Ascending aorta (tissue), 2 donors: ENCODE results near the gene GIT2. TPM values are rescaled to one million over a fixed set of nuclear protein-coding genes. Genes with fewer than 3 reads are reported as not detected.
A peak's percentile ranks its signal among the peaks of the same experiment; 100 is the strongest.

Source experiments
- DNase-seq, 2 donors: peaks; one replicate each; pipeline ENCODE4 v3.0.0-alpha.2; 2019; ENCODE audit warnings: low spot score in 2 of 2
- H3K27ac ChIP-seq, 2 donors: fragments of 200-600 bp; sonication (generic); one replicate each; pipeline ENCODE4 v1.5.1; 2016 to 2017; ENCODE audit warnings: mild to moderate bottlenecking in 1 of 2
- H3K27me3 ChIP-seq: fragments of 200-600 bp; sonication (generic); one replicate; pipeline ENCODE4 v1.5.1; 2017
- H3K36me3 ChIP-seq, 2 donors: fragments of 200-600 bp; sonication (generic); one replicate each; pipeline ENCODE4 v1.5.1; 2016
- H3K4me1 ChIP-seq, 2 donors: fragments of 200-600 bp; sonication (generic); one replicate each; pipeline ENCODE4 v1.5.1; 2016 to 2017; ENCODE audit warnings: mild to moderate bottlenecking in 1 of 2
- H3K4me3 ChIP-seq, 2 donors: fragments of 200-600 bp; sonication (generic); one replicate each; pipeline ENCODE4 v1.5.1; 2016 to 2017; ENCODE audit warnings: mild to moderate bottlenecking in 1 of 2
- H3K9me3 ChIP-seq, 2 donors: fragments of 200-600 bp; sonication (generic); one replicate each; pipeline ENCODE4 v1.5.1; 2016
- CTCF ChIP-seq, 3 experiments: fragments of 200-600 bp in 2 of 3; fragments of 450-650 bp in 1 of 3; sonication (generic) in 2 of 3; IDR thresholded peaks; one replicate each; pipeline ENCODE4 v1.5.1; 2016 to 2019; ENCODE audit warnings: antibody characterized with exemption in 3 of 3, mild to moderate bottlenecking in 1 of 3, moderate library complexity in 1 of 3
- intact Hi-C: fragments of 100-400 bp; cut with DNase I; formaldehyde crosslinking; loops from one replicate; pipeline ENCODE4 v1.15.1; 2023
- total RNA-seq: library from RNA; depleted of rRNA; stranded (reverse); fragments of >200 nt; gene quantifications from one replicate; pipeline ENCODE4 v1.1.0, GENCODE V29; 2016

The GIT2 gene
- total RNA-seq, 1 donor from 2014 or later, result 44.9 TPM

DNA sequence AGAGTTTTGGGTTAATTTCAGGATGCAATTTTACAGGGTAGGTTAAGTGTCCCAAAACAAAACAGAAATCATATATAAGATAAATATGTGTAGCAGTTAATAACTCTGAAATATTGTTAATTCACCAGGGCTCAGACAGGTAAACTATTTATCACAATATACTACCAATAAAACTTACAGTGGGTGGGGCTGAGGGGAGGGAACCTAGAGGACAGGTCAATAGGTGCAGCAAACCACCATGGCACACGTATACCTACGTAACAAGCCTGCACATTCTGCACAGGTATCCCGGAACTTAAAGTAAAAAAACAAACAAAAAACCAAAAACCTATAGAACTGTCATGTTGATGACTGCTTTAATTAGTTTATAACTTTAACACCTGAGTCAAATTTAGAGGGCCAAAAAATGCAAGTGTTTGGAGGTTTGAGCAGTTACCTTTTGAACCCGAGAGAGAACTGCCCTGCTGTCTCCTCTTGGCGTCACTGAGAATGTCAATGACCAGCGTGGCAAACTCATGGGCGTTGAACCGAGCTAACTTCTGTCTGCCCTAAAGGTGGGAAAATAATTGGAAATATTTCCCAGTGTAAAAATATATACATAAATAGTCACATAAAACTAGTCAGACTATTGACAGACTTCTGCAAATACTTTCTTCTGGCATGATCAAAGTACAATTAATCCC lies 36.6 kb downstream of the GIT2 start:
- no peaks in the 10 kb centered on the region for H3K27me3 ChIP-seq
- no peak for TF ChIP-seq CTCF (IDR thresholded peaks at IDR 0.05)

DNA sequence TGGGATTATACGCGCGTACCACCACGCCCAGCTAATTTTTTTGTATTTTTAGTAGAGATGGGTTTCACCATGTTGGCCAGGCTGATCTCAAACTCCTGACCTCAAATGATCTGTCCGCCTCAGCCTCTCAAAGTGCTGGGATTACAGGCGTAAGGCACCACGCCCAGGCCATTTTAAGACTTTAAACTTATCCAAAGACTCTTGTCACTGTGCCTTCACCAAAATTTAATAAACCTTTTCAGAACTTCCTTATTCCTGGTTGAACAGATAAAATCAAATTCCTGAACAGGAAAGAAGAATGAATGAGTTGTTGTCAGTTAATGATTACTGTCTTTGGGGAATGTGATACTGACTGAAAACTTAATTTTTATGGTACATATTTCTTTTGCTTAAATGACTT lies 37.8 kb downstream of the GIT2 start:
- TF ChIP-seq CTCF (IDR thresholded peaks at IDR 0.05), result no peak
- intact Hi-C loops, result no loop called here

More for the DNA sequence above, 36.6 kb downstream of the GIT2 start:
- Histone ChIP-seq H3K4me3 (no peak overlapping the region), H3K9me3 (no peaks in the 10 kb centered on the region), H3K4me1 (peaks cover 0 to 2% of the 10 kb centered on the region in 2 donors), H3K27ac (no peak overlapping the region), H3K36me3 (peaks cover 37 to 82% of the 10 kb centered on the region in 2 donors)
- no peak for DNase-seq
- intact Hi-C loops, result no loop called here

GRCh38 chr12:109953656-109954055 lies 42.5 kb downstream of the GIT2 start:
- peak overlapping the region; percentile 77 to 78 for H3K27ac ChIP-seq
- no peak overlapping the region for H3K4me3 ChIP-seq
- no peak for DNase-seq
- H3K4me1 ChIP-seq, result peaks cover 13 to 29% of the 10 kb centered on the region in 2 donors
- peaks cover 21 to 58% of the 10 kb centered on the region in 2 donors for H3K36me3 ChIP-seq
- intact Hi-C loops, result no loop called here
- TF ChIP-seq CTCF (IDR thresholded peaks at IDR 0.05), result no peak
- H3K9me3 ChIP-seq, result no peaks in the 10 kb centered on the region
- H3K27me3 ChIP-seq, result no peaks in the 10 kb centered on the region

More for the DNA sequence above, 37.8 kb downstream of the GIT2 start:
- no peak for DNase-seq
- H3K4me3 ChIP-seq, result no peak overlapping the region
- H3K4me1 ChIP-seq, result peaks cover 0 to 3% of the 10 kb centered on the region in 2 donors
- H3K36me3 ChIP-seq, result peaks cover 41 to 79% of the 10 kb centered on the region in 2 donors
- no peak overlapping the region for H3K27ac ChIP-seq
- H3K27me3 ChIP-seq, result no peaks in the 10 kb centered on the region
- no peaks in the 10 kb centered on the region for H3K9me3 ChIP-seq

DNA sequence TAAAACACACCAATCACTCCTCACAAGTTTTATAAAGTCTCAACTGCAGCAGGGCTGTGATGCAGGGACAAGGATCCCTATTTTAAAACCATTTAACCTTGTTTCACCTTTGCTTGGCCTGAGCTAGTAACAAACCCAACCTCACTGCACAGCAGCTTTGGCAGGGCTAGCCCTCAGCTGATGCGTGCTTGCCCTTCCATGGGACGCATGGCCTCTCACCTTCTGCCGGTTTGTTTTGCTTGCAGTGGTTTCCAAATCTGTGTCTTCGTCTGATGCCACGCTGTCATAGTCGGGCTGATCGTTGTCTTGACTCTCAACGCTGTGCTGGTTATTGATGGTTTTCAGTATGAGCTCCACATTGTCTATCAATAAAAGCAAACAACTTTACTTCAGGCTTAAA lies 43.3 kb downstream of the GIT2 start:
- intact Hi-C loops, result no loop called here
- Histone ChIP-seq H3K4me3 (no peak overlapping the region), H3K36me3 (peaks cover 15 to 51% of the 10 kb centered on the region in 2 donors), H3K27me3 (no peaks in the 10 kb centered on the region), H3K9me3 (no peaks in the 10 kb centered on the region), H3K27ac (peak overlapping the region; percentile 77 to 78), H3K4me1 (peaks cover 13 to 29% of the 10 kb centered on the region in 2 donors)
- no peak for DNase-seq
- TF ChIP-seq CTCF (IDR thresholded peaks at IDR 0.05), result no peak

DNA sequence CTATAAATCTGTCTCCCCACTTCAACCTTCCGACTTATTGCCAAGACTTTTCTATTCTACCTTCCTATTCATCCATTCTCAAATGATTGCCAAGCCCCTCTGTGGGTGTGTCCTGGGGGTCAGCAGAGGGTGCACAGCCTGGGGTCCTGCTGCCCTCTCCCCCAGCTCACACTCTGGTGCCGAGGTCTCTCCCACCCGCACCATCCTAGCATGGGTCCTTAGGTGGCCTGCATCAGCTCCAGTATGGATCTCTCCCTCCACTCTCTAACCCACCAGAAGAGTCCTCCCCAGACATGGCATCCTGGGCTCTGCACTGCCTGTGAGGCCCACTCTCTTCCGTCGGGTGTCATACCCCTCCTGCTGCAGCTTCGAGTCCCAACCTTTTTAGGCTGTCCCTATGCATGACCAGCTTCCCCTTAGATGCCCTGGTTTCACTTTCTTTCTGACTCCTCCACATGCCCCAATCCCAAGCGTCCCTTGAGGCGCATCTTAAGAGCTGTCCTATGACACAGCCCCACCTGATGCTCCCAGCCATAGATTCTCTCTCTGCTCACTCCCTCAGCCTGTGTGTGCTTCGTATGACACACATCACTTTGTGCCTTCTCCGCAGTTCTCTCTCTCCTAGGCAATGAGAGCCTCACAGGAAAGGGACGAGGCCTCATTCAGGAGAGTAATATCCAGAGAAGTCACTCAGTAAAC lies 43.9 kb downstream of the GIT2 start:
- H3K4me1 ChIP-seq, result peaks cover 13 to 29% of the 10 kb centered on the region in 2 donors
- peak overlapping the region; percentile 77 to 78 for H3K27ac ChIP-seq
- no peak overlapping the region for H3K4me3 ChIP-seq
- no peaks in the 10 kb centered on the region for H3K9me3 ChIP-seq
- TF ChIP-seq CTCF (IDR thresholded peaks at IDR 0.05), result no peak
- intact Hi-C loops, result no loop called here
- DNase-seq, result no peak
- no peaks in the 10 kb centered on the region for H3K27me3 ChIP-seq
- peaks cover 15 to 46% of the 10 kb centered on the region in 2 donors for H3K36me3 ChIP-seq
